ENCODE results near the gene BRMS1.
"Not testable (repeated sequence)": the region's sequence is repeated elsewhere in the genome, so short reads cannot be mapped to it uniquely, and the experiment has no call there.

BRMS1 gene, protein sequence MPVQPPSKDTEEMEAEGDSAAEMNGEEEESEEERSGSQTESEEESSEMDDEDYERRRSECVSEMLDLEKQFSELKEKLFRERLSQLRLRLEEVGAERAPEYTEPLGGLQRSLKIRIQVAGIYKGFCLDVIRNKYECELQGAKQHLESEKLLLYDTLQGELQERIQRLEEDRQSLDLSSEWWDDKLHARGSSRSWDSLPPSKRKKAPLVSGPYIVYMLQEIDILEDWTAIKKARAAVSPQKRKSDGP

DNA sequence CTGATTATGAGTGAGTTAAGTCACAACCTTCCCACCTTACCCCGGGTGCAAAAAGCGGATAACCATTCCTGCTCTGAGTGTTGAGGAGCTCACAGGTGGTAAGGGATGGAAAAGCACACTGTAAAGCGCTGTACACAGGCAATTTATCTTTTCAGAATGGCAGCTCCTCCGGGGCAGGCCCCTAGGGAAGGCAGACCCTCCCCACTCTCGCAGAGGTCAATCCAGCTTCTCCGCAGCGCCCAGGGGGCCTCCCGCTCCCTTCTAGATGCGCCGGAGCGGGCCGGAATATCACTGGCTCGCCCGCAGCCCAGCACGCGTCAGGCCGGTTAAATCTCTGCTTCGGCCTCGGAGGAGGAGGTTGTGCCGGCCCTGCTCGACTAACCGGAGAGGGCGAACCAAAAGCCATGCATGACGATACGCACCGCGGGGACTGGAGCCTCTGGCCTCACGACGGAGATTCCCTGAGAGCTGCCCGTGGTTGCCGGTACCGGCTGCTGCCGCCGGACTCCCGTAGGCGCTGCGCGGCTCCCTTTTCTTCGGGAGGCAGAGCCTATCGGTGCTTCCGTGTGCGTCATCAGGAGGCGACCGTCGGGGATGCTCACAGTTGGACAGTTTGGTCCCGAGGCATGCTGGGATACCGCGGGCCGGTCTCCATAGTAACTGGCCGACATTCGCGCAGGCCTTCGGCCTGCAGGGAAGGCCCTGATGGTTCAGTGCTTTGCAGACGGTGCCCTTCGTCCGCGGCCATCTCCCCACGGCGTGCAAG is at the start of gene BRMS1:
TSS of gene BRMS1 (minus strand) at position 555 of the 766 bp plus-strand sequence. CDS start 2,870 bp downstream, outside the sequence.
- peak; percentile 90 to 95 for DNase-seq (ENCODE audit: low read depth in 1 of 2, low spot score in 1 of 2)

DNA sequence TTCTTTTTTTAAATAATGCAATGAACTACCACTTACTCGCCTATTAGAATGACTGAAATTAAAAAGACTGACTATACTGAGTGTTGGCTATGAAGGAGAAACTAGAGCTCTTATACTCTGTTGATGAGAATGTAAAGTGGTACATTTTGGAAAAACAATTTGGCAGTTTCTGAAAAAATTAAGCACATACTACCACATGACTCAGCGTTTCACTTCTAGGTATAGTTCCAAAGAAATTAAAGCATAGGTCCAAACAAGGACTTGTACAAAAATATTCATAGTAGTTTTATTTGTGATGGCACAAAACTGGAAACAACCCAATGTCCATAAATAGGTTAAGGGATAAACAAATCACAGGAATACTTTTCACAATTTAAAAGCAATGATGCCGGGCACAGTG is 49.0 kb upstream of the BRMS1 start:
- no peak for DNase-seq (ENCODE audit: low read depth in 1 of 2, low spot score in 1 of 2)

DNA sequence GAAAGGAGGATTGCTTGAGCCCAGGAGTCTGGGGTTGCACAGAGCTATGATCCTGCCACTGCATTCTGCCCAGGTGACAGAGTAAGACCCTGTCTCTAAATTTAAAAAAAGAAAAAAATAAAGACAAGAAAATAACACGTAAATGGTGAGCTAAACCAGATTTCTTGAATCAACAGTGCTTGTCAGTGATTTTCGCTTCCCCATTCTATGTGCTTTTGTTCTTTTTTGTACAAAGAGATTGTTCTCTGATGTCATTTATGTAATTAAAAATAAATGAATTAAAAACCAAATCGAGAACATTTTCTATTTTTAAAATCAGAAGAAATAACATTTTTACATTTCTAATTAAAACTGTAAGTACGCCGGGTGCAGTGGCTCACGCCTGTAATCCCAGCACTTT is 46.4 kb upstream of the BRMS1 start:
- no peak for DNase-seq (ENCODE audit: low read depth in 1 of 2, low spot score in 1 of 2)

DNA sequence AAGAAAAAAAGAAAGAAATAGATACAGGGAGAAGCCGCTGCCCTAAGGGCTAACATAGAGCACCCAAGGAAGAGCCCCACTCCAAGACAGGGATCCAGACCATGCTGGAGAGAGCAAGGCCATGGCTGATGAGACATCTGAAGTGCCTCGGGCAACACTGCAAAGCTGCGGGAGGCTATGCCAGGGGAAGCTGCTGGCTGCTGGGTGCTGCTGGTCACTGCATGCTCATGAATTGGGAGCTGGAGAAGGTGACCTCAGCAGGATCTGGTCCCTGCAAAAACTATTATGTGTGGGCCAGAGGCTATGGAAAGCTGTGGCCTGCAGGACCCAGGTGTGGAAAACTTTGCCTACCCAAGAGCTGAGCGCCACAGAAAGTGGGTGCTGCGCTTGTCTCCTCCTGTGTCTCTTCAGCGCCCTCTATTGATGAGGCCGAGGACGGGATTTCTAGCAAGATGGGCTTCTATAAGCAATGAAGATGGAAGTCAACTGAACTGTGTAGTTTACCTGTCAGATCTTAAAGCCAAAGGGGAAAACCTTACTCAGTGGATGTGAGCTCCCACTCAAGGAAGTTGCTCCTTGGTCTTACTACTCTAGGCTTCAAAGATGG is 44.0 kb upstream of the BRMS1 start:
- peak; percentile 35 for DNase-seq (ENCODE audit: low read depth in 1 of 2, low spot score in 1 of 2)

DNA sequence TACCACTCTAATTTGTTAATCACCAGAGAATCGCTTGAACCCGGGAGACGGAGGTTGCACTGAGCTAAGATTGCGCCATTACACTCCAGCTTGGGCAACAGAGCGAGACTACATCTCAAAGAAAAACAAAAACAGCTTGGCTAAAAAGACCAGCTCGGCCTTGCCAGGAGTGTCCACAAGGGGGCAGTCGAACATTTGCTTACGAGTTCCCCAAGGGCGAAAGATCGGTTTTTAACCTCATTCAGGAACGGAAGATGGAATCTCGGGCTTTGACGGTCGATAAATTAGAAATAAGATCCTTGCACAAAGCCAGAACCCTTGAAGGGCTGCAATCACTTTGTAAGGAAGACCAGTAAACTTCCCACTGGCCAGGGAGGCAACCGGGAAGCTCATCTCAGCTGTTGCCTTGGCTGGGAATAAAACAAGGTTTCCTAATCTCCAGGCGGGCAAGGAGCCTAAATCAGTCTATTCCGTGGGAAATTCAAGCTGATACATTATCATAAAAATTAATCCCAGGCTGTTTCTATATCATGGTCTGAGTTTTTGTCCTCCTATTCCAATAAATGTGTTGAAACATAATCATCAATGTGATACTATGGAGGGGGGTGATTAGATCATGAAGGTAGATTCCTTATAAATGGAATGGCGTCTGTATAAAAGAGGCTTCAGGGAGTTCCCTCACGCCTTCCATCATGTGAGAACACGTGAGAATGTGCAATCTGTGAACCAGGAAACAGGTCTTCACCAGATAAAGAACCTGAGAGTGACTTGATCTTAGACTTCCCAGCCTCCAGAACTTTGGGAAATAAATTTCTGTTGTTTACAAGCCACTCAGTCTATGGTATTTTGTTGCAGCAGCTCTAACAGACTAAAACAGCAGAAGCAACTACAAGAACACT is 41.5 kb upstream of the BRMS1 start:
- peak; percentile 65 to 82 for DNase-seq (ENCODE audit: low read depth in 1 of 2, low spot score in 1 of 2)

DNA sequence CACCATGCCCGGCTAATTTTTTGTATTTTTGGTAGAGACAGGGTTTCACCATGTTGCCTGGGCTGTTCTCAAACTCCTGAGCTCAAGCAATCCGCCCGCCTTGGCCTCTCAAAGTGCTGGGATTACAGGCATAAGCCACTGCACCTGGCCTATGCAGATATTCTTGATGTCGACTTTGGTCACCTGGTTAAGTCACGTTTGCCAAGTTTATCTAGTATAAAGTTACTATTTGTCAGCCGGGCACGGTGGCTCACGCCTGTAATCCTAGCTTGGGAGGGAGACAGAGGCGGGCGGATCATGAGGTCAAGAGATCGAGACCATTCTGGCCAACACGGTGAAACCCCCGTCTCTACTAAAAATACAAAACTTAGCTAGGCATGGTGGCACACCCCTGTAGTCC is 39.4 kb upstream of the BRMS1 start:
- DNase-seq (ENCODE audit: low read depth in 1 of 2, low spot score in 1 of 2), result not testable (repeated sequence)

DNA sequence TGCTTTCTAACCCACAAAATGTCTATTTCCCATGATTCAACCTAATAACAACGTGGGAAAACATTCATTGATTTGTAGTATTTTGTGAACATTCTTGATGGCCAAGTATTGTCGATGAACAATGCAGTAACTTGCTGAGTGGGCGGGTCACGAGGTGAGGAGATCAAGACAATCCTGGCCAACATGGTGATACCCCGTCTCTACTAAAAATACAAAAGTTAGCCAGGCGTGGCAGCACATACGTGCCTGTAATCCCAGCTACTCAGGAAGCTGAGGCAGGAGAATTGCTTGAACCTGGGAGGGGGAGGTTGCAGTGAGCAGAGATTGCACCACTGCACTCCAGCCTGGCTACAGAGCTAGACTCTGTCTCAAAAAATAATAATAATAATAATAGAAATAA is 35.4 kb upstream of the BRMS1 start:
- DNase-seq (ENCODE audit: low read depth in 1 of 2, low spot score in 1 of 2), result not testable (repeated sequence)

DNA sequence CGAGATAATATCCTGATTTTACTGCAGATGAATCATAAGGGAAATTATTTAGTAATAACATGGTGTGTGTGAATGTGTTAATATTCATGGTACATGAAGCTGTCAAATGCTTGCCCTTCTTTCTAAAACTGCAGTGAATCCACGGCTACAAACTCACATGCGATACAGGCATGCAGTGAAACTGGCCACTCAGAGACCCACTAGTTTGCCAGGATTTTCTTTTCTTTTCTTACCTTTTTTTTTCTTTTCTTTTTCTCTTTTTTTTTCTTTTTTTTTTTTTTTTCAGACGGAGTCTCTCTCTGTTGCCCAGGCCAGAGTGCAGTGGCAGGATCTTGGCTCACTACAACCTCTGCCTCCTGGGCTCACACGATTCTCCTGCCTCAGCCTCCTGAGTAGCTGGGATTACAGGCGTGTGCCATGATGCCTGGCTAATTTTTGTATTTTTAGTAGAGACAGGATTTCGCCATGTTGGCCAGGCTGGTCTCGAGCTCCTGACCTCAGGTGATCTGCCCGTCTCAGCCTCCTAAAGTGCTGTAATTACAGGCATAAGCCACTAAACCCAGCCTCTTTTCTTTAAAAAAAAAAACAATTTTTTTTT is 28.9 kb upstream of the BRMS1 start:
- DNase-seq (ENCODE audit: low read depth in 1 of 2, low spot score in 1 of 2), result not testable (repeated sequence)

DNA sequence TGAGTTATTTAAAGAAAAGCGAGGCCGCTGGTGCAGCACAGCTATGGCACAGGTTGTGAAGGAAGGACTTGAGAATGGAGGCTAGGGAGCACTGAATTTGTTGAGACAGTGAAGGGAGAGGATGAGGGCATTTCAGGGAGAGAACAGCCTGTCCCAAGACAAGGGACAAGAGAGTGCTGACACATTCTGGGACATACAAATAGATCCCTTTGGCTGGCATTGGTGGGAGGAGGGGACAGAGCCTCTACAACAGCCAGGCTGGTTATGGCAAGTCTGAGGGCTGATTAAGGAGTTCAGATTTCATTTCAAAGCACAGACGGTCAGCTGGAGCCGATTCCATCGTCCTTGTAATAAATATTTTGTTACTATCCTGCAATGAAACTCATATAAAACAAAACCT is 28.4 kb upstream of the BRMS1 start:
- no peak for DNase-seq (ENCODE audit: low read depth in 1 of 2, low spot score in 1 of 2)

DNA sequence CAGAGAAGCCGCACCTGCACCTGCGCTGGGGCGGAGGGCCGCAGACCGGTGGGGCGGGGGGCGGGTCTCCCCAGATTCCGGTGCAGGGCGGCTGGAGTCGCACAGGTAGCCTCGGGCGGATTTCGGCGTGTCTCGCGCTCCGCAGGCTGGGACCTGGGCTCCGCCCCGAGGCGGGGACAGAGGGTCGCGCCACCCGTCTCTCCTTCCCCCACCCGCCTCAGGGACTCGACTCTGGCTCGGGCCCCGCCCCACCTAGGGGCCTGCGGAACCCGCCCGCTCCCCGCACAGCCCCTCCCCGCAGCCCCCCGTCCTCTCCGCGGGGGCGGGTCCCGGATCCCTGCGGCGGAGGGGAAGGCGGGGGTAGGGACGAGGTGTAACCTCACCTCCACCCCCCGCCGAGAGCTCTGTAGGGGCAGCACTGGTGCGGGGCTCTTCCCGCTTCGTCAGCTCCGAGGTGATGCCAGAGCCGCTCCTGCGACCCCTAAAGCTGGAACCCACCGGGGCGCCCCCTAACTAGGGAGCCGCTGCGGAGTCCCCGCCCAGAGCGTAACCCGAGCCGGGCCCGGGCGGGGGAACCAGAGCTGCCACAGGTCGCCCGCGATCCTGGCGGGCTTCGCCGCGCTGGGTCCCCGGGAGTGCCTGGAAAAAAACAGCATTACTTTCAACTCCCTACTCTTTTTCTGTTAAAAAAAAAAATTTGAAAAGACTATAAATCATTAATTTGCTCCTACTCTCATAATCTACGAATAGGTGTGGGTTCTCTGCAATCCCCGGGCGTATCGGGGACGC is 26.9 kb upstream of the BRMS1 start, which contains the start of gene SLC29A2:
TSS of gene SLC29A2 (minus strand) at position 134 of the 789 bp plus-strand sequence. CDS start 169 bp downstream, outside the sequence.
- DNase-seq (ENCODE audit: low read depth in 1 of 2, low spot score in 1 of 2), result peak; percentile 44 to 66

DNA sequence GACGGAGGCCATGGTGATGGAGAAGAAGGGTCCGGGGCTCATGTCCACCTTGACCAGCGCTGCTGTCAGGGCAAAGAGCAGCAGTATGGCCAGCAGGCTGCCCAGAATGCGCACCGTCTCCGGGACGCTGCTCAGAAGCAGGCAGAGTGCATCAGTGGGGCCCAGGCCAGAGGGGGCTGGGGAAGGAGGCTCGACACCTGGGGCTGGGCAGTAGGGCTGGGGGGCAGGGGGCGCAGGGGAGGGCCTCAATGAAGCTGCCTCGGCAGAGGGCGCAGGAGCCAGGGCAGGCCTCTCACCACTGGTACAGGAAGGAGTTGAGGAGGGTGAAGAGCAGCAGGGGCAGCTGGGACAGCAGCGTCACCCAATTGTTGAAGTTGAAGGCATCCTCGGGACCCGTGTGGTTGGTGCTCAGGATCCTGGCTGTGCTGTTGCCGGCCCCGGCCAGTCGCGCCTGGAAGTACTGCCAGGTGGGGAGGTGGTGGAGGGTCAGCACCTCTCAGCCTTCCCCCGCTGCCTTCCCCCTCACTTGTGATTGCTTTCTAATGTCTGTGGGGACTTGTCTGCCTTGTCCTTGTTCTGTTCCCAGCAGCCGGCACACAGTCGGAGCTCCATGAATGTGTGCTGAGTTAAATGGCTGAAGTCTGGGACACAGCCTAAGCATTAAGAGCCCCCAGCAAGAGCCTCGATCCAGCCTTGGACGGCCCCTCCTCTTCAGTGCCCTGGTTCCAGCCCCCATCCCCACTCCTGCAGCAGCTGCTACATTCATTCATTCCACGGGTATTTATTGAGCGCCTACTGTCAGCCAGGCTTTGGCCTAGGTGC is 24.4 kb upstream of the BRMS1 start:
- DNase-seq (ENCODE audit: low read depth in 1 of 2, low spot score in 1 of 2), result no peak

DNA sequence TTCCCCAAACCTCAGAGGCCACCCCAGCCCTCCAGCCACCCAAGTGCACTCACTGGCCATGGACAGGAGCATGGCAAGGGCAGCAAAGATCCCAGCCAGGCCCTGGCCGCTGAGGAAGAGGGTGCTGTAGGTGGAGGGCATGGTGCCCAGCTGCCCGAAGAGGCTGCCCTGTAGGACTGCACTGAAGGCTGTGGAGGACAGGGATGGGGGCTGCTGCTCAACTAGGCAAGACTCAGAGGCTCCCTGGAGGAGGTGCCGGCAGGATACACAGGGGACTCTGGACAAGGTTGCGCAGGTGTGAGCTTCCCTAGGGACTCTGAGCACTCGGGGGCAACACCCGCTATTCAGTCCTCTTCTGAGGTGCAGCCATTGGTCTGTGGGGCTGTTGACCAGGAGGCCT is 23.6 kb upstream of the BRMS1 start:
- no peak for DNase-seq (ENCODE audit: low read depth in 1 of 2, low spot score in 1 of 2)

DNA sequence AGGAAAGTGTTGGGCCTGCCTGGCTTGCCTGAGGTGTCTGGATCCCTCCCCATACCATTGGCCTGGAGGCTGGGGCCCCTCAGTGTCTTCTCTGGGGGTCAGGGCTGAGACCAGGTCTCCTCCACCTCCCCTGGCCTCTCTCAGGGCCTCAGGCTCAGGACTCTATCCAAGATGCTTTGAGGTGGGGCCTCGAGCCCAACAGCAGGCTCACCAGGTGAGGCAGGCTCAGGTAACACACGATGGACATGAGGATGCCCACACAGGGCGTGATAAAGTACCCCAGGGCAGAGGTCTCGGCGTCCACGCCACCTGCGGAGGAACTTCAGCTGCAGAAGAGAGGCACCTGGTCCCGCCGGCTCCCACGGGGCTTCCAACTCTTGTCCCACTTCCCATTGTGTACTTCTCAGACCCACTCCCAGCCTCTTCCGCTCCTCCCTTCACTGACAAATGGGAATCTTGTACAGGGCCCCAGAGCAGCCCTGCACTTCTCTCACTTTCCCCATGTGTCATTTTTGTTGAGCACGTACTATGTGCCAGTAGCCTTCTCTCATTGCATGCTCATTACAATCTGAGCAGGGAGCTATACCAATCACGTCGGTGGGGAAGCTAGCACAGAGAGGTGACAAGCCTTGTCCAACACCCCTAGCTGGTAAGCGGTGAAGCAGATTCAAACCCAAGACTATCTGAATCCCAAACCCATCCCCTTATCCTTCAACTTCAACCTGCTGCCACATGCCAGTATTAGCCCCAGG is 22.8 kb upstream of the BRMS1 start:
- DNase-seq (ENCODE audit: low read depth in 1 of 2, low spot score in 1 of 2), result no peak

DNA sequence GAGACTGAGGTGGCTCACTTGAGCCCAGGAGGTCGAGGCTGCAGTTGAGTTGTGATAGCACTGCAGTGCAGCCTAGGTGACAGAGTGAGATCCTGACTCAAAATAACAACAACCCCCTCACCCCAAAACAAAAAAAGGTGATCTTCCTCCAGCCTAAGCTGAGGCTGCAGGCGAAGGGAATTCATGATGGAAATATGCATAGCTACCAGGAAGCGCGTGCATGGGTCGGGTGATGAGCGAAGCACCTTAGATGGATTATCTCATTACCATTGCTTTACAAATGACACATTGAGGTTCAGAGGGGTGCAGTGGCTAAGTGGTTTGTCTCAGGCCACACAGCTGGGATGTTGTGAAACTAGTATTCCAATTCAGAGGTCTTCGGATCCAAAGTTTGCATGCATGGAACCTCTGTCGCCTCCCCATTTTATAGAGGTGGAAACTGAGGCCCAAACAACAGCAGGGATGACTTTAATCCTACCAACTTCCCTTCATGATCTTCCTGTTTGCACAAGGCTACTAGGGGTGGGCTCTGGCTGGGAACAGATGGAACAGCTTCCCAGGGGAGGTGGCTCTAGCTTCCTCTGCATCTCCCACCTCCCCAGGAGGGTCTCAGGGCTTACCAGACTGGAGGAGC is 22.1 kb upstream of the BRMS1 start:
- no peak for DNase-seq (ENCODE audit: low read depth in 1 of 2, low spot score in 1 of 2)

DNA sequence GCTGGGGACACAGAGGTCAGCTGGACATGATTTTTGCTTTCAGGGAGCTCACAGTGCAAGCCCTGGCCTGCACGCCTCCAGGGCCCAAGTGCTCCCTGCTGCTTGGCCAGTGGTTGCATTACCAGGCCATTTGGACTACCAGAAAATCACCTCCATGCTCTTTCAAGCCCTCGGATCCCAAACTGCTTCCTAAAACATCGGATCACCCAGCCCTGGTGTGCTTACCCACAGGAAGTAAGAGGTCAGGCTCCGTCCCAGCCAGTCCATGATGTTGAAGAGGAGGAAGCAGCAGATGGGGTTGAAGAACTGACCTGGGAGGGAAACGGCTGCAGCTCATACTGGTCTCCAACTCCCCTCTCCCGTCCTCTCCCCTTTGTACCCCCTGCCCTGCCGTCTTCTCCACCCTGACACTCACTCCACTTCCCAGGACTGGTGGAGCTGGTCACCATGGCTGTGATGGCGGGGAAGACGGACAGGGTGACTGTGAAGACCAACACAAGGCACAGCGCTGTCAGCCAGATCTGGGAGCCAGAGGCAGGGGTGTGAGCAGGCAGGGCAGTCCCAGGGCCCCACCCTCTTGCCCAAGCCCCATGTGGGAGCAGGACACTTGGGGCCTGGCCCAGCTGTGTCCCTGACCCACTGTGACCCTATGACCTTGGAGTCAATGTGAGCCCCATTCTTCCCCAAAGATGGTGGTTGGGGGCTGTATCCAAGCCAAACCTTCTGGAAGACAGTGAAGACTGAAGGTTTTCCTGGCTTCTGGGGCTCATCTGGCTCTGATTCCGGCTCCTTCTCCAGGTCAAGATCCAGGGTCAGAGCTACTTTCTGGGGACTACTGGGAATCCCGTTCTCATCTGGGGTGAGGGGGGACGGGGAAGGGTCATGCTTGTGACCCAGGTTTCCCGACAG is 21.1 kb upstream of the BRMS1 start:
- DNase-seq (ENCODE audit: low read depth in 1 of 2, low spot score in 1 of 2), result no peak

DNA sequence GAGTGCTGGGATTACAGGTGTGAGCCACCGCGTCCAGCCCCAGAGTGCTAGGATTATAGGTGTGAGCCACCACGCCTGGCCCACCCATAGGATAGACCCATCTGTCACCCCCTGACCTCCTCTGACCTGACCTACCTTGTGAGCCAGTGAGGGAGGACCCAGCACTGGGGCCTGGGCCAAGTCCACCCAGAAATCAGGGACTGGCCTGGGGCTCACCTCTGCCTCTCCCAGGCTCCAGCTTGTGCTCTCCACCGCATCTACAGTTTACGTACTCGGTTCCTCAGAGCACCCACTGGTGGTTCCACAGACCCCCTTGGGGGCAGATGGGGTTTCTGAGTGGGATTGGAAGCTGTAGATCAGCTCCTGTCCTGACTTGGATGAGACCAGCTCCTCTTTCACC is 20.3 kb upstream of the BRMS1 start:
- DNase-seq (ENCODE audit: low read depth in 1 of 2, low spot score in 1 of 2), result no peak

All from activated T-helper 1 cell treated with anti-CD3 and anti-CD28 coated beads, Interleukin-2, amount 50 U/mL, for 16 hours (primary cell).